Effector CD8-positive, alpha-beta T cell (primary cell): ENCODE measurements around the gene FPR2.
"Not testable (repeated sequence)": the region's sequence is repeated elsewhere in the genome, so short reads cannot be mapped to it uniquely, and the experiment has no call there.

Experiments used
- DNase-seq: peaks from one replicate; lab custom pipeline; 2025; lab: John Stamatoyannopoulos, UW
- total RNA-seq, 4 experiments: gene quantifications; one replicate each; lab custom pipeline; 2026; lab: John Stamatoyannopoulos, UW

FPR2 gene, protein sequence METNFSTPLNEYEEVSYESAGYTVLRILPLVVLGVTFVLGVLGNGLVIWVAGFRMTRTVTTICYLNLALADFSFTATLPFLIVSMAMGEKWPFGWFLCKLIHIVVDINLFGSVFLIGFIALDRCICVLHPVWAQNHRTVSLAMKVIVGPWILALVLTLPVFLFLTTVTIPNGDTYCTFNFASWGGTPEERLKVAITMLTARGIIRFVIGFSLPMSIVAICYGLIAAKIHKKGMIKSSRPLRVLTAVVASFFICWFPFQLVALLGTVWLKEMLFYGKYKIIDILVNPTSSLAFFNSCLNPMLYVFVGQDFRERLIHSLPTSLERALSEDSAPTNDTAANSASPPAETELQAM
- 0 to 0.18 (median 0) reads per million in 4 experiments for total RNA-seq

DNA sequence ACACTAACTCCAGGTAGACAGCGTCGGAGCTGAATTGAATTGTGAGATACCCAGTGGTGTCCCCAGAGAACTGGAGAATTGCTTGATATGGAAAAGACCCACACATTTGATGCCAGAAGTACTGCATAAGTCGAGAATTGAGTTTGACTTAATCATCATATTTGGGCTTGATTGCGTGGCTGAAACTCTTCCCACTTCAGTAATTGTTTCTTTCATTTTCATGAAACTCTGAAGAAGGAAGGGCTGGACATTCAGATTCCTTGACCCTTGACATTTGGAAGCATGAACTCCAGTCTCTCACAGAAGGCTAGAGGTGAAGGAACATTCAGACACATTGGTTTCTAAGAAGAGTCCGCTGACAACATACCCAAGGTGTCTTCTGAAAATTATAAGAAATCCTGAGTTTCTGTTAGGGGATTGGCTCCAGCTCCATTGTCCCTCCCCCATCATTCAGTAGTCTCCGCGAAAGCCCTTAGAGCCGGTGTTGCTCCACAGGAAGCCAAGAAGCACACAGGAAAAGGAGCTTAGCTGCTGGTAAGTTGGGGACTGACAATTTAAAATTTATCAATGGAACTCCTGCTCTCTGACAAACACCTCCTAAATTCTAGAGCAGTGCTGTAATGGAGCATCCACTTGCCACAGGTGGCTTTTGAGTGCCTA is at the start of gene FPR2:
TSS of gene FPR2 (plus strand) at position 484 of the 660 bp plus-strand sequence. CDS start 7,479 bp downstream, outside the sequence.
- no peak for DNase-seq

DNA sequence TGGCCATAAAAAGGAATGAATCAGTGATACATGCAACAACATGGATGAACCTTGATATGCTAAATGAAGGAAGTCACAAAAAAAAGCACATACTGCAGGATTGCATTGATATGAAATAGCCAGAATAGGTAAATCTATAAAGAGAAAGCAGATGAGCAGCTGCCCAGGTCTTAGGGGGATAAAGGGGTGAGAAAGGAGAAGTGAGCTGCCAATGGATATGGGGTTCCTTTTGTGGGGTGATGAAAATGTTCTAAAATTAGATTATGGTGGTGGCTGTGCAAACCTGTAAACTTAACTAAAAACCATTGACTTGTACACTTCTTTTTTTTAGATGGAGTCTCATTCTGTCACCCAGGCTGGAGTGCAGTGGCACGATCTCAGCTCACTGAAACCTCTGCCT is 49.3 kb upstream of the FPR2 start:
- DNase-seq, result no peak

DNA sequence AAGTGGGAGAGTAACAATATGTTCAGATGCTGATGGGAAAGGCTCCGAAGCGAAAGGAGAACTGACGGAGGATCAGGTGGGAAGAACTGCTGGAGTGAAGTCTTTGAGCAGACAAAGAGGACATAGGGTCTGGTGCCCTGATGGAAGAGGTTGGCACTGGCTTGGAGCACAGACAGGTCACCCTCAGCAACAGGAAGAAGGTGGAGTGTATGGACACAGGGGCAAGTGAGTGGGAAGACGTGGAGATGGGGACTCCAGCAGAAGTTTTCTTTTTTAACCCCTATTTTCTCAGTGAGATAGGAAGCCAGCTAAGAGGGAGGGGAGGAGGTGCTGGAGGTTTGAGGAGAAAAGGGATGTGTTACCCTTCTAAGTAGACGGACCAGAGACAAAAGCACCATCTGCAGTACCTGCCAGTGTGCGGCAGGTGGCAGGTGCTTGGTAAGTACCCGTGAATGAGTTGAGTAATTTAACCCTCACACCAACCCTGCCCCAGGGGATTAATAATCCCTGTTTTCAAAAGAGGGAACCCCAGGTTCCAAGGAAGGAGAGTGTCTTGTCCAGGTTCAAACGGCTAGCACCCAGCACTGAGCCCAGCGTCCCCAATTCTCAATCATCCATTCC is 48.4 kb upstream of the FPR2 start:
- DNase-seq, result no peak

DNA sequence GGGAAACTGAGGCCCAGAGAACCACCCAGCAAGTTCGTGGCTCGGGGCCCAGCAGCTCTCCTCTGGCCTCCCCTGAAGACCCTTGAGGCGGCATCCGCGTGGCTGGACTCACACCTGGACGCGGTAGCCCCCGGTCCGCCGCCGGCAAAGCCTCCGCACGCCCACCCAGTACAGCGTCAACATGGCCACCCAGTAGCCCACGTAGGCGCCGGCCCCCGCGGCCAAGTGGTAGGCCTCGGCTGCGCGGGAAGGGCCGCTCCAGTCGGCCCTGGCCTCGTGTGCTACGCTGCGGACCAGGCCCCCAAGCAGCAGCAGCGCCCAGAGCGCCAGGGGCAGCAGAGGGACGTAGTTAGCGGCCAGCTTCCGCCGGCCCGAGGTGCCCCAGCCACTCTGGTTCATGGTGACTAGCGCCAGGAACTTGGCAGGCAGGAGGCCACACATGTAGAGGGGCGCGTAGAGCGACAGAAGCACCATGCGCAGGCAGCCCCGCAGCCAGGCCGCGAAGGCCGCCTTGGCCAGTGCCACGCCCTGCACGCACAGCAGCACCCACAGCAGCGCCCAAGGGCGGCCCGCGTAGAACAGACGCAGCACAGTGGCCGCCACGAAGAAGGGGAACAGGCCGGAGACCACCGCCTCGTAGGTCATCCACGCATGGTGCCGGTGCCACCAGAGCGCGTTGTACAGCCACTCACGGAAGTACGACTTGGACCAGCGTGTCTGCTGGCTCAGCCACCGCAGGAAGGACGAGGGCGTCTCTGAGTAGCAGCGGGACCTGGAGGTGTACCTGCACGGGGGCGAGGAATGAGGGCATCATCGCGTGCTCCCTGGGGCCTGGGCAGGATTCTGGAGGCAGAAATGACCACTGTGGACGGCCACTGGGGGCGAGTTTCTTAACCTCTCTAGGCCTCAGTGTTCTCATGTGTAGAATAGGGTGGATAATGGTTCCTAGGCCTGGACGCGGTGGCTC is 47.4 kb upstream of the FPR2 start:
- no peak for DNase-seq

DNA sequence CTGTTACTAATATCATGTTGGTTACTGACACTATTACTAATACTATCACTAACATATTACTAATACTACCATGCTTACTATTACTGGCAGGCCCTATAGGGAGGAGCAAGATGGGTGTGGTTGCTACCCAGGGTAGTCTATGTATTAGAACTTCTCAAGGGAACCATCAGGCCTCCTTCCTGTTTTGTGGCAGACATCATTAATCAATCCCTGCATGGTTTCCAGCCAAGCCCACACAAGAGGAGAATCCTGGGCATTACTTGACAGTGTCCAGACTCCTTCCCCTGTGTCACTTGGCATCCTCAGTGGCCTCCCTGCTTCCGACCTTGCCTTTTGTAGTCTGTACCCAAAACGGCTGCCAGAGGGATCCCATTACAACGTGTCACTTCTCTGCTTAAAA is 46.1 kb upstream of the FPR2 start:
- no peak for DNase-seq

DNA sequence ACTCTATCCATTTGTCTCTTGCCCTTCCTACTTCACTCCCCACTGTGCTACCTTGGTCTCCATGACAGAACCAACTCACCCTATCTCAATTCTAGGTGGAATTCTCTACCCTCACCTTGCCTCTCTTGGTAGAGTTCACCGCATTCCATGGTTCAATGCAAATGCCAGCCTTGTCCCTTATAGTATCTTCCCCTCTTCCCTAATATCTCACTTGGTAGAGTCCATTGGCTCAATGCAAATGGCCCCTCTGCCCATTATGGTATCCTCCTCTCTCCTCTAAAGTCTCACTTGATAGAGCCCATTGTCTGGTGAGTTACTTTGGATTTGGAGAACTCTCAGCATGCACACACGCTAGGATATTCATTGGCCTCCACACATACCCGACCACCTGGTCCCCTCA is 45.1 kb upstream of the FPR2 start:
- no peak for DNase-seq

DNA sequence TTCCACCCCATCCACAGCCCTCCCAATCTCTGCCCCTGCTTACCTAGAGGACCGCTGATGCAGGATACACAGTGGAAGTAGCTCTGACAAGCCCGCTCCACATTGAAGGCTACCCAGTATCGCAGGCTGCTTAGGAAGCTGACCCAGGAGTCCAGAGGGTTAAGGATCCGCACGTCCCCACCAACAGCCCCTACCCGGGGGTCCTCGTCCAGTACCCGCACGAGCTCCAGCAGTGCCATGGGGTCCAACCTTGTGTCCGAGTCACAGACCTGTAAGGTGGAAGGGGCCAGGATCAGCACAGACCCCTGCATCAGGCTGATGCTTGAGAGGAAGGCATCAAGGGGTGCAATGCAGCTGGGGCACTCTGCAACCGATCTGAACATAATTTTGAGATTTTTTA is 44.1 kb upstream of the FPR2 start:
- no peak for DNase-seq

DNA sequence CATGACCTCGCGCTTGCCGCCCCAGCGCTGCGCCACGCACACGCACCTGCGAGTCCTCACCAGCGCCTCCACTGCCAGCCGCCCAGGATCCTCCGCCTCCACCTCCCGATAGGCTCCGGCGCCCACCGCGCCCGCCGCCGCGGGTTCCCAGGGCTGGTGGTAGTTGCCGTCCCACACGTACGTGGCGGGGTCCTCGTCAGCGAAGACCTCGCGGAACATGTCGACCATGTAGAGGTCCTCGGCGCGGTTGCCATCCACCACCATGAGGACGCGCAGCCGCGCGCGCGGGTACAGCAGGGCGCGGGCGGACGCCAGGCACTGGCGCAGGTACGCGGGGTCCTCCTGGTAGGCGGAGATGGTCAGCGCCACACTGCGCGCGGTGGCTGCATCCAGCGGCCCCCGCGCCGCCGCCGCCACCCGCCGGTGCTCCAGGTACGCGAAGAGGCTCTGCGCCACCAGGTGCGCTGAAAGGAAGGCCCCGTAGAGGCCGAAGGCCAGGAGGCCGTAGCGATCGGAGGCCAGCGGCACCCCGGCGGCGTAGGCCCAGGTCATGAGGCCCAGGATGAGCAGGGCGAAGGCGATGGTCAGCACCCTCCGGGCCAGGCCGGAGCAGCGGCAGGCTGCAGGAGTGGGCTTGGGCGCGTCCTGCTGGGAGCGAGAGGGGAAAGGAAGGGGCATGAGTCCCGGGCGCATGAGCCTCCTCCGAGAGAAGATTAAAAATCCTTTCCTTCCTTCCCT is 41.6 kb upstream of the FPR2 start:
- no peak for DNase-seq

DNA sequence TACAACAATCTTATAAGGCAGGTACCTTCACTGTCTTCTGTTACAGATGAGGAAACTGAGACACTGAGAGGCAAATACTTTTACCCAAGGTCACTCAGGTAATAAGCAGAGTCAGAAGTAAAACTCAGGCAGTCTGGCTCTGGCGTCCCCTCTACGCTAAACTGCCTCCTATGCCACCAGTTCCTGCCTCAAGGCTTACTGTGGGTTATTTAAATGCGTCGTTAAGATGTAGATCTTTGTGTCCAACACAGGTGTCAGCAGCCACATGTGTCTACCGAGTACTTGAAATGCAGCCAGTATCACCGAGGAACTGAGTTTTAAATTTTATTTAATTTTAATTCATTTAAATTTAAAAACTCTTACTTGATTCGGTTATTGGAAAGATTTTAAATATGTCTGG is 39.1 kb upstream of the FPR2 start:
- DNase-seq, result no peak

DNA sequence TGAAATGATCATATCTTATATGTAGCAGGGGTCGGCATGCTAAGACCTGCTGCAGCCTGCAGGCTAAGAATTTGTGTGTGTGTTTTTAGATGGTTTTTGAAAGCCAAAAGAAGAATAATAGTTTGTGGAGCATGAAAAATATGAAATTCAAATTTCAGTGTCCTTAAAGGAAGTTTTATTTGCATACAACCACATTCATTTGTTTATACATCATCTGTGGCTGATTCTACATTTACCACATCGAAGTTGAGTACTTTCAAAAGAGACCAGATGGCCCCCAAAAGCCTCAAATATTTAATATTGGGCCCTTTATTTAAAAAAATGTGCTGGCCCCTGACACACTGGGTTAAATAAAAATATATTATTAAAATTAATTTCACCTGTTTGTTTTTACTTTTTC is 38.5 kb upstream of the FPR2 start:
- DNase-seq, result no peak

DNA sequence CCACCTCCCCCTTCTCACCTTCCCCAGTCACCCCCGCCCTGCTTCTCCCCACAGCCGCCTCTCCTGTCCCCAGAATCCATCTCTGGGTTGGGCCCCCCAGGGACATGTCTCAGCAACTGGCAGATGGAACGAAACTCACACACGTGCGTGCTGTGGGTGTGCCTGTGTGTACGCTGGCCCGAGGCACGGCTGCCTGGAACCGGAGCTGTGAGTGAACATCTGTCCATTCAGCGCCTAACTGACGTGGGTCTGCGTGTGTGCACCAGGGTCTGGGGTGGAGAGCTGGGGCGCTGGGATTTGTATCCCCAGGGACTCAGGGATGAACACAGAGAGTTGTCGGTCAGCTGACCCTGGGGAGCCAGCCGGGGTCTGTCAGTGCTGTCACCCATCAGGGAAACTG is 36.4 kb upstream of the FPR2 start:
- no peak for DNase-seq

DNA sequence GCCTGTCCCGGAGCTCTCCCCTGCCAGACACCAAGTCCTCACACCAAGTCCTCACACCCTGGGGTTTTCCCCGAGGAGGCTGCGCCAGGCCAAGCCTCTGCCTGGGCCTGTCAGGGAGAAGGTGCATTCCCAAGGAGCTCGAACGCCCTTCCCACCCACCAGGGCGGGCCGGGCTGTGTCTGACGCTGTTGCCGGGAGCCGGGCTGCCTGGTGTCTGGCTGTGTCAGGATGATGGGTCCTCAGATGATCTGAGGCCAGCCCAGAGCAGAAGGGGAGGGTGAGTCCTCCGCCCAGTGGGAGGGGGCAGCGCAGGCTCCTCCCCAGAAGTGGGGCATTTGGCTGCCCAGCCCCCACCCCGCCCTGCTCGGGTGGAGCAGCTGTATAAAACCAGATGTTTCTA is 34.9 kb upstream of the FPR2 start:
- no peak for DNase-seq

DNA sequence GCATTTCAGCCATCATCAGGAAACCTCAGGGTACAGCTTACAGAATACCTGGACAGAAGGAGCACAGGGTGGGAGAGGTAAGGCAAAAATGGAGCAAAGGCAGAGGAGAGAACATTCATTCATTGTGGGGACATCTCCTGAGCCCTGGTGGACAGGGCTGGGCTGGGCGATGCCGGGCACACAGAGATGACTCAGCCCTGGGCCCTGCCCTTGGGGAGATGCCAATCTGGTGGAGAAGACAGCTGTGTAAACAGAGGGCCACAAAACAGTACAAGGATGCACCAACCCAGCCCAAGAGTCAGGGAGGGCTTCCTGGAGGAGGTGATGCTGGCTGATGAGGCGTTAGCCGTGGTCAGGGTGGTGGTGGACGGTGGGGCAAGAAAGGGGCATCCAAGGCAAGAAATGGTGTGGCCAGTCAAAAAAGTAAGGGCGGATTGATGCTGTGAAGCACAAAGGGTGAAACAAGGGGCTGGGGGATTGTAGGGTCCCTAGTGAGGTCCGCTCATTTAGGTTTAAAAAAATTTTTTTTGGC is 33.6 kb upstream of the FPR2 start:
- DNase-seq, result no peak

DNA sequence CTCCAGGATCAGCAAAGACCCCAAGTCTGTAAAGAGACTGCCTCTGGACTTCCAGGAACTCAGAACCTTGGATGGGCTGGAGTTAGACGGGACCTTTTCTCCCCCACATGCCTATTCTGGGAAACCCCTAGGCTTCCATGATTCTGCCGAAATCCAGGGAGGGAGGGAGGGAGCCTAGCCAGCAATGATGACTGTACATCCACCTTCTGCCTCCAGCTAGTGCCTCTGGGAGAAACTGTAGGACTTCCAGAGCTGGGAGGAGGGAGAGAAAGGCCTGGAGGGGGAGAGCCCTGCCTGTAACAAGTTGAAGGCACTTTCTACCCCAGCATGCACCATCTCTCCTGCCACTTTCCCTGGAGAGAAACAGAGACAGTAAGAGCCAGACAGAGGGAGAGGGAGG is 31.2 kb upstream of the FPR2 start:
- no peak for DNase-seq

DNA sequence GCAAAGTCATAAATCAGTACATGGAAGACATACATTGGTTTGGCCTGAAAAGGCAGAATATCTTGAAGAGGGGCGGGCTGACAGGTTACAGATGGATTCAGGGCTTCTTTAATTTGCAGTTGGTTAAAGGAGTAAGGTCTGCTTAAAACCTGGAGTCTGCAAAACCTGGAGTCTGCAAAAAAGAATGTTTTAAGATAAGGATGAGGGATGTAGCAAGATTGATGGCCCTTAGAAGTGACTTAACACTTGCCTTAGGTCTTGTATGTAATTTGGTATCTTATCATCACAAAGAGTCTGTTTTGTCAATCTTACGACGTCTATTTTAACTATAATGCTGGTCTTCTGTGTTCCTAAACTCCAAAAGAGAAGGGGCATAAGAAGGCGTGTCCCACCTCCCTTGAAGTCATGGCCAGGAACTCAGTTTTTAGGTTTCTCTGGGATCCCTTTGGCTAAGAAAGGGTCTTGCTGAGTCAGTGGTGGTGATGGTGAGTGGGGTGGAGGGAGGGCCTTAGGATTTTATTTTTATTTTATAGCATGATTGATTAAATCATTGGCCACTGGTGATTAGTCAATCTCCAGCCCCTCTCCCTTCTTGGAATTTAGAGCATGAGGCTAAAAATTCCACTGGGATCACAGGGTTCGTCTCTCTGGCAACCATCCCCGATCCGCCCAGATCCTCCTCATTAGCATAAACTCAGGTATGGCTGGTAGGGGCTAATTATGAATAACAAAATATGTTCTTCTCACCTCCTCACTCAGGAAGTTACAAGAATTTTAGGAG is 27.0 kb upstream of the FPR2 start:
- DNase-seq, result no peak

DNA sequence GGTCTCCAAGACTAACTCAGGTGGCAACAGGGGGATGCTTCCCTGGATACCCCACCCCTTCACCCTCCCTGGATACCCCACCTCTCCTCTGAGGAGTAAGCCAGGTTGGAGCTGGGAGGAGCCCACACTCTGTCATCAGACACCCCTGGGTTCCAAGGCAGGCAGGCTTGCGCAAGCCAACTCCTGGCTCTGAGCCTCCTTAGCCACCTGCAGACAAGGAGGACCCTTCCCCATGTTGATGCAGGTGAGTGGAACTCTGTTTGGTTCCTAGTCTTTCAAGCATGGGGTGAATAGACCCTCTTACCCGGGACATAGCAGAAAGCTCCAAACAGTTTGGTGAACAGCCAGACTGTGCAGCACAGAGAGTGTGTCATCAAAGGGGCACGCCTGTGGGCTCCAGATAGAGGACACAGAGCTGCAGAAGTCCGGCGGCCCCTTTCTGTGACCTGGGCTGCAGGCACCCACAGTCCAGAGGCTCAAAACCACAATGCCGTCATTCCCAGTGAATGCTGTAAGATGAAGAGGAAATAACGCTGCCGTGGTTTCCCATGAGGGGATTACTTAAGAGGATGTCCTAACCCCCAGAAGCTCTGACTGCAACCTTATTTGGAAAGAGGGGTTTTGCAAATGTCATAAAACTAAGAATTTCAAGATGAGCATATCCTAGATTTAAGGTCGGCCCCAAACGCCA is 25.1 kb upstream of the FPR2 start:
- no peak for DNase-seq

DNA sequence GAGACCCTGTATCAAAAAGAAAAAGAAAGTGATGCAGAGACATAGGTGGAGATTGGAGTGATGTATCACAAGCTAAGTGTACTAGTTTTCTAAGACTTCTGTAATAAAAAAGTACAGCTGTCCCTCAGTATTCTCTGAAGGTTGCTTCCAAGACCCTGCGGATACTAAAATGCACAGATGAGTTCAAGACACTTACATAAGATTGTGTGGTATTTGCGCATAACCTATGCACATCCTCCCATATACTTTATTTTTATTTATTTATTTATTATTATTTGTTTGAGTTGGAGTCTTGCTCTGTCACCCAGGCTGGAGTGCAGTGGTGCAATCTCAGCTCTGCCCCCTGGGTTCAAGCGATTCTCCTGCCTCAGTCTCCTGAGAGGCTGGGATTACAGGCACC is 23.6 kb upstream of the FPR2 start:
- DNase-seq, result no peak

DNA sequence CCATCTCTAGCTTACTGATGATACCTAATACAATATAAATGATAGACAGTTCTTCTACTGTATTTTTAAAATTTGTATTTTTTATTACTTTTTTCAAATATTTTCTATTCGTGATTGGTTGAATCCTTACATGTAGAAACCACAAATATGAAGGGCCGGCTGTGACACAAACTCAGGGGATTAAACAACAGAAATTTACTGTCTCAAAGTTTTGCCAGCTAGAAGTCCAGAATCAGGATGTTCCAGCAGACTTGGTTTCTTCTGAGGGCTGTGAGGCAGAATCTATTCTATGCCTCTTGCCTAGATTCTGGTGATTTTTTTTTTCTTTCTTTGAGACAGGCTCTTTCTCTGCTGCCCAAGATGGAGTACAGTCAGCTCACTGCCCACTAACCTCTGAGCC is 23.1 kb upstream of the FPR2 start:
- no peak for DNase-seq

DNA sequence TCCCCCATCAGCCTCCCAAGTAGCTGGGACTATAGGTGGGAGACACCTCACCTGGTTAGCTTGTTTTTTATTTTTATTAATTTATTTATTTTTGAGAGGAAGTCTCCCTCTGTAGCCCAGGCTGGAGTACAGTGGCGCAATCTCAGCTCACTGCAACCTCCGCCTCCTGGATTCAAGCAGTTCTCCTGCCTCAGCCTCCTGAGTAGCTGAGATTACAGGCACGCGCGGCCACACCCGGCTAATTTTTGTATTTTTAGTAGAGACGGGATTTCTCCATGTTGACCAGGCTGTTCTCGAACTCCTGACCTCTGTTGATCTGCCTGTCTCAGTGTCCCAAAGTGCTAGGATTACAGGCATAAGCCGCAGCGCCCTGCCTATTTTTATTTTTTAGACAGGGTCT is 22.5 kb upstream of the FPR2 start:
- DNase-seq, result not testable (repeated sequence)
